HG02981 (cell line): ENCODE measurements around the gene ADAMTS17.

ENCODE experiments used
- ATAC-seq: cut with Tn5 transposase; IDR thresholded peaks from one replicate; pipeline ENCODE4 v1.9.1; 2021; ENCODE audit warnings: mild to moderate bottlenecking, moderate library complexity; ENCODE audit not compliant: unreplicated experiment

ADAMTS17 gene

DNA sequence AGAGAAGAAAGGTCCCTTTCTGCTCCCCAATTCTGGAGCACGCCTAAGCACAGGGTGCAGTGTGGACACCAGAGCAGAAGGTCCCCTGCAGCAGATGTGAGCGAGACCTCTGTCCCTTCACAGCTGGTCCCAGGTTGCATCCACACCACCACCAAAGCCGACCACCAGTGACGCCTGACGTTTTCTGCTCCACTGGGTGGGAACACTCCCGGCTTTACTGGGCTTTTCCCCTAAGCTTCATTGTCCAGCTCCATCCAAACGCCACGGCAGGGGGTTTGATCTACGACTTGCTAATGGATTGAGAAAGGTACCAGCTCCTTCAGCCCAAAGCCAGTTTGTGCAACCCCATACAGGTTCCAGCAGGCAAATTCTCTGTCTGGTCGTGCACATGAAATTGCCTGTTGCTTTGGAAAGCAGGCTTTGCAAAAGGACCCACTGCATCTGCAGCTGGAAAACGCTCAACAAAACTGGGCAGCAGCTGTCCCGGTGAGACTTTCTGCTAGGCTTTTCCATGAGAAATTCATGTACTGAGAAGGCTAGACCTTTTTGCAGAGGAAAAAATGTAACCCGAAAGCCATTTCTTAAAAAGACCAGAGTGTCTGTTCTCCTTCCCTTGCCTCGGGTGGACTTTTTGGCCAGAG is 31.1 kb downstream of the ADAMTS17 start:
- ATAC-seq, result no peak

DNA sequence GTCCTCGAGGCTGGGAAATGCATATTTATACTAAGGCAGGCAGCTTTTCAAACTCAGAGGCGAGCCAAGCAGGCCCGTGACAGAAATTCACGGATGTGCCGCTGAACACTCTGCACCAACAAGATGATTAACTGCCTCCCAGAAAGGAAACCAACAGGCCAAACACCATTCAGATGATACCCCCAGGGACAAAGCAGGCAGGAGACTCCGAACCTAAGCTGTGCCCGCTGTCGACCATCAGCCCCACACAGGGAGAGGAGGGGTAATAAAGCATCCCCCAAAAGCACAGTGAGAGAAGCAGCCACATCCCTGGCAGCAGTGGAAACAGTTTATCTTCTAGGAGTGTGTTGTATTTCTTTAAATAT is 31.8 kb downstream of the ADAMTS17 start:
- no peak for ATAC-seq

DNA sequence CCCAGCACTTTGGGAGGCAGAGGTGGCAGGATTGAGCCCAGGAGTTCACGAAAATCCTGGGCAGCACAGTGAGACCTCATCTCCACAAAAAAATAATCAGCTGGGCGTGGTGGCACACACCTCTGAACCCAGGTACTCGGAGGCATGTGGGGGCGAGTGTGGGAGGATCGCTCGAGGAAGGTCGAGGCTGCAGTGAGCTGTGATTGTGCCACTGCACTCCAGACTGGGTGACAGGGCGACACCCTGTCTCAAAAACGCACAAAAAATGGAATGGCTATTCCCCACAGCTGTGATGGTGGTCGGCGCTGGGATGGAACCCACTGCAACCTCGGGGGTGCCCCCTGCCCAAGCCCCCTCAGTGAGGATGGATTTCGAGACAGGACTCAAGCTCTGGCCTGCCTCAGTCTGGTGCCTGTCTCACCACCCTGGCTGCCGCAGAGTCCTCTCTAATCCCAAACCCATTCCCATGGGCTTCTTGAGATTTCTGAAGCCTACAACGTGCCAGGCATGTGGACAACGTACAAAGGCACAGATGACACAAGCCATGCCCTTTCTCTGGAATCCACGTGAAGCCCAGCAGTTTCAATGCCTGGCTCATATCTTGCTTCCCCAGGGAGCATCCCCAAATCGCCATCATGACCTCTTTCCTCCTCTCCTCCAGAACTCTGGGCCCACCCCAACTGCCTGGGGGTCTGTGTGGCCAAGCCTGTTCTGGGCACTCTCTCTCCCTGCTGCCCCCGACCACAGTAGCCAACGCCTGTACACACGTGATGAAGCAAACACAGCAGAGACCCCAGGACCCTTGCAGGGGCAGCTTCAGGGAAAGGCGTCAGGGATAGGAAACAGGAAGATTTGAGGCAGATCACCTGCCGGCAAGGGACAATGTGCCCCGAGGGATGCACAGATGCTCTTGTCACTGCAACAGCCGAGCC is 32.4 kb downstream of the ADAMTS17 start:
- ATAC-seq, result no peak

DNA sequence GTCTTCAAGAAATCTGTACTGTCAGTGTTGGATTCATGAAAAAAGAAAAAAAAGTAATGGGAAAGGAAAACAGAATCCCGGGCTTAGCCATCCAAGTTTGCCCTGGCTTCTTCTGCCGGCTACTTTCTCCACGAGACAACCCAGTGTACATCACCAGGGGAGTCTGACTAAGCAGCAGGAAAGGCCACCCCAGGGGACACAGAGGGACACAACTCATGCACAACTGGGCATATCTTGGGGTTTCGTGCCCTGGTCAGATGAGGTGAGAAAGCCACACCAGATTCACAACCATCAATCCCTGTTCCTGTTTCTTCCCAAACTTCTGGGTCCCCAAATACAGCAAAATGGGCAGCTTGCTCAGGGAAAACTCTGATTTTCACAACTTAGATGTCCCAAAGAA is 33.2 kb downstream of the ADAMTS17 start:
- no peak for ATAC-seq

DNA sequence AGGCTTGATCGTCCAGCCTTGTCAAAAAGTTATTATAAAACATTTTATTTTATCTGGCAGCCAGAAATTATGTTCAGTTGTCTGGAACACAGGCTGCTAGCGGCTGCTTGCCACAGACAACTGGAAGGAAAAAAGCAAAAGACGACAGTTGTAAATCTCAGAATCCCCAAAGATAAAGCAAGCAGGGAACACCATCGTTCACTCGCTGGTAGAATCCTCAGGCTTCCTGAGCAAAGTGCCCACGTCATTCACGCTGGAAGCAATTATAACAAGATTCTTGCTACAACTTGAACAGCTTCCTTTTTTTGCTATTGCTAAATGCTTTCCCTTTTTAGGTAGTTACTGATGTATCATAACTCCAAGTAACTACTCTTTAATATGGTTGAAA is 33.6 kb downstream of the ADAMTS17 start:
- no peak for ATAC-seq

DNA sequence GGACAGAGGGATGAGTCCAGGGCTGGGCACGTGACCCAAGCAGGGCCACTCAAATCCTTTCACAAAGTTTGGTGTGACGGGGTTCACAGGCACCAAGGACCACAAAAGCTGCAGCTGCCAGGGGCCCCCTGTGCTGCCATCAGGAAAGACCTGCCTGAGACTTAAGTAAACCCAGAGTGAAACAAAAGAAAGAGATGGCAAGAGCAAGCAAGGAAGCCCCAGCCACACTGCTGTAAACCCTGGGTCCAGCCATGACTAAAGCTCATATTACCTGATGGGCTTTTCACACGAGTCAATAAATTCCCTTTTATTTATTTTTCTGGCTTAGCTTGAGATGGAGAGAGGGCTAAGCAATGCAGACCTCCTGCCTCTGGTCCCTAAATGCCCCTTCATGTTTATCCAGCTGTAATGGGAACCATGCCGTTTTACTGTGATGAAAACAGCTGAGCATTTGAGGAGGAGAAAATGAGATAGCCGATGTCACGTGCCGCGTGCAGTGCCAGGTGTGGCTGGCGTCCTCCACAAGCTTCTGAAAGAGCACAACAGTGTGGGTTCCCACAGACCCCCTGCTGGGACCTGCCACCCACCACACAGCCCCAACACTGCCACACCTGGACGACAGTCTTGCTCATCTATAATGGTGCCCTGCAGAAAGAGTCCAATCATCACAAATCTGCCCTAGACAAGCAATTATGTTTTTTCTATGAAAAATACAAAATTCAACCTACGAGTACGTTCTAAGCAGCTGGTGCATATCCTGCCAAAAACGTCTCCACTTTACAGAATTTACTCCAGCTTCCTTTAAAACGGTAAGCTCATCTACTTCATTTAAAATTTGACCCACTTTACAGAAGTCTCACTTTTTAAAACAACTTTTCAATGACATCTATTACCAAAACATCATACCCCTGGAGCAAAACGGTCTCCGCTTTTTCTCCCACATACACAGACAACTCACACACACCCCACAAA is 34.2 kb downstream of the ADAMTS17 start:
- ATAC-seq, result no peak

DNA sequence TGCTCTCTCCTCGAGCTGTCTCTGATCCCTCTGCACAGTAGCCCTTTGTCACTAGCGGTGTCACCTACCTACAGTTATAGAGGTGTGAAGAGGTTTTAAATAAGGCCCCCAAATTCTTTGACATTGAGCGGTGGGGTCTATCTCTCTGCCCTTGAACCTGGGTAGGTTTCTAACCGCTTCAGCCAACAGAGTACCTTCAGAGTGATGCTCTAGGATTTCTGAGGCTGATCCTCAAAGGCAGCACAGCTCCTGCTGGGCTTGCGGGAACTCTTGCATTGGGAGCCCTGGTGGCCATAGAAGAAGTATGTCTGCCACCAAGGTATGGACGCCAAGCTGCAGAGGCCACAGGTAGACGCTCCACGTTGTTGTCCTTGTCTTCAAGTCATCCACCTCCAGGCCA is 35.7 kb downstream of the ADAMTS17 start:
- ATAC-seq, result no peak

DNA sequence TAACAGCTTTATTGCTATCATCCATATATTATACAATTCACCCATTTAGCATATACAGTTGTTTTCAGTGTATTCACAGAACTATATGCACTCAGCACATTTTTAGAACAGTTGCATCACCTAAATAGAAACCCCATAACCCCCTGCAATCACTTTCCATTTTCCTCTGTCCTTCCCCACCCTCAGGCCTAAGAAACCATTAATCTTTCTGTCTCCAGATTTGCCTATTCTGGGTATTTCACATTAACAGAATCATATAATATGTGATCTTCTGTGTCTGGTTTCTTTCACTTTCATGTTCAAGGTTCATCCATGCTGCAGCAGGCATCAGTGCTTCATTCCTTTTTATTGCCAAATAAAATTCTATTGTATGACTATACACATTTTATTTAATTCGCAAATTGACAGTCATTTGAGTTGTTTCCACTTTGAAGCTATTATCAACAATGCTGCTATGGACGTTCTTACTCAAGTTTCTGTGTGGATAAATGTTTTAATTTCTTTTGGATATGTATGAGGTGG is 39.8 kb downstream of the ADAMTS17 start:
- no peak for ATAC-seq

DNA sequence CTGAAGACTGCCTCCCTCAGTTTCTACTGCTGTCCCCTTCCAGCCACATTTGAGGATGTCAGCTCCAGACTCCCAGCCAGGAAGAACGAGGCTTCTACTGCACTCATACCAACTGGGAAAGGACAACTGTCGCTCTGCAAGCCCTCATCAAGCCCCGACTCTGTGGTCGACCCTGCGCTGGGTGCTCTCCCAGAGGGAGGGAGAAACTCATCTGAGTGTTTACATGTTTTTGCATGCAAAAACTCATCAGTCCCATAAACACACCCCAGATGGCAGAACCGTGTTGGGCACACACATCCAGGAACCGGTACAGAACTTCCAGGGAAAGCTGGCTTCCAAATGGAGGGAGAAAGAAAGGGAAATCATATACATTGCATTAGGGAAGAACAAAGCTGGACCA is 43.5 kb downstream of the ADAMTS17 start:
- ATAC-seq, result no peak

DNA sequence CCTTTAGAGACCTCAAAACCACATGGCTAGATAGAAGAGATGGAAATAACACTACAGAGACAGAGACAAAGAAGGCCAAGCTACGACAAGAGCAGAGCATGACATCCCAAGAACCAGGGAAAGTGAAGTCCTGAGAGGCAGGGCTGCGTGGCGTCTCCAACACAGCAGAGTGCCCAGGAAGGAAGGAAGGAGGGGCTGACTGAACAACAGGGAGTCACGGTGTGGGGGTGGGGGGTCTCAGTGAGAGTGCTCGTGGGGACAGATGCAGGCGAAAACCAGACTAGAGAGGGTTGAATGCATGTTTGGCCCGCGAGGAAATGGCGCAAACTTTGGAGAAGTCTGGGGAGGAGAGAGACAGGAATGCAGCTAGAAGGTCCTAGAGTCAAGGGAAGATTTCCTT is 44.0 kb downstream of the ADAMTS17 start:
- ATAC-seq, result no peak

DNA sequence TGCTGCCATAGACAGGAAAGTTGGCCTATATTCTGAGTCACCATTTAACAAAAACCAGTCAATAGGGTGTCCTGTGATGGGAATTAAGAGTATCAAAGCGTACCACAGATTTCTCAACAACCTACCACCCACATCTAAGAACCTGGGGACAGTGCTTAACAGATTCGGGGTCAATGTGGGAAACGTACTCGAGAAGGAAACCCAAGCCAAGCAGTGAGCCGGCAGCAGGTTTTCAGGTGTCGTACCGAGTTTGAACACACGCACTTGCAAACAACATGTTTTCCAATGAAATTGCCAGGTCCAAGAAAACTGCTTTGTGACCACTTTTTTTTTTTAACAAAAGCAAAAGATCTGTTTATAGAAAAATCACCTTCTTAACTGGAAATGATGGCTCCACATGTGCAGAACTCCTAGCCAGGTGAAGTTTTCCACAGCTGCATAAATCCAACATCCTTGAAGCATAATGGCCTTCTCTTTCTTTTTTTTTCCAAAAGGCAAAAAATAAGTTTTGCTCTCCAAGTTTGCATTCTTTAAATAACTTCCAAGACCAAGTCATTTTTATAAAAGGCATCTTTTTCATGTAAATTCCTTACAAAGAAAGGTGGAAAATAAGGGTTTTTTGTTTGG is 45.7 kb downstream of the ADAMTS17 start:
- no peak for ATAC-seq

DNA sequence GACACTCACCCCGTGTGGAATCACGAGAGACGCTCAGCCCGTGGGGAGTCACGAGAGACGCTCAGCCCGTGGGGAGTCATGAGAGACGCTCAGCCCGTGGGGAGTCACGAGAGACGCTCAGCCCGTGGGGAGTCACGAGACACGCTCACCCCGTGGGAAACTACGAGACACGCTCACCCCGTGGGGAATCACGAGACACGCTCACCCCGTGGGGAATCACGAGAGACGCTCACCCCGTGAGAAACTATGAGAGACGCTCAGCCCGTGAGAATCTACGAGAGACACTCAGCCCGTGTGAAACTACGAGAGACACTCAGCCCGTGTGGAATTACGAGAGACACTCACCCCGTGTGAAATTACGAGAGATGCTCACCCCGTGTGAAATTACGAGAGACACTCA is 49.8 kb downstream of the ADAMTS17 start:
- no peak for ATAC-seq

DNA sequence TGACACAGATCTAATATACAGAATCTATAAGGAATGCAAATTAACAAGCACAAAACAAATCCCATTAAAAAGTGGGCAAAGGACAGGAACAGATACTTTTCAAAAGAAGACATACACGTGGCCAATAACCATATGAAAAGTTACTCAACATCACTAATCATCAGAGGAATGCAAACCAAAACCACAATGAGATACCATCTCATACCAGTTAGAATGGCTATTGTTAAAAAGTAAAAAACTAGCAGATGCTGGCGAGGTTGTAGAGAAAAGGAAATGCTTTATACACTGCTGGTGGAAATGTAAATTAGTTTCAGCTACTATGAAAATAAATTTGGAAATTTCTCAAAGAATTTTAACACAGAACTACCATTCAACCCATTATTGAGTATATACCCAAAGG is 50.7 kb downstream of the ADAMTS17 start:
- no peak for ATAC-seq

DNA sequence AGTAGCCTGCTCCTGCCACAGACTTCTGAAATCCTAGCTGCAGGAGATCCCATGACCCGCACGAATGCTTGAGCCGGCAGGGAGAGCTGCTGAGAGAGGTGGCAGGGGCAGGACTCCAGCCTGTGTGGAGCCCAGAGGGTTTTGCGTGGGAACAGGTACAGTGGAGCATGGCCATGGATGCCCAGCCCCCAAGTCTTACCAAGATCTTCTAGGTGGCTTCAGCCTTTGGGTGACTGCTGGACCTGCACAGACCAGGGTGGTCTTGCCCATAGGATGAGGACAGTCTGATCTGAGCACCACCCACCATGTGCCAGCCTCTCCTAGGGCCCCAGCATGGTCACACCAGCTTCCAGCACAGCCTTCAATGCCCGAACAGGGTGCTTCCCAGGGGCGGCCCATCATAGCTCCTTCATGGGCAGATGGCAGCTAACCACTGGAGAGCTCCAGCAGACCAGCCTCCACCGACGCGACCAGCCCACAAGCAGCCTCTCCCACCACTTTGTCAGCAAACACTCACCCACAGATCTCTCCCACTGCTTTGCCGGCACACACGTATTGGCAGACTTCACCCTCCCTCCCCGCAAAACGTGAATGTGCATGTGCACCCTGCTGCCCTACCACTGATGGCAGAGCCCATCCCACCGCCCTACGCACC is 56.0 kb downstream of the ADAMTS17 start:
- no peak for ATAC-seq

DNA sequence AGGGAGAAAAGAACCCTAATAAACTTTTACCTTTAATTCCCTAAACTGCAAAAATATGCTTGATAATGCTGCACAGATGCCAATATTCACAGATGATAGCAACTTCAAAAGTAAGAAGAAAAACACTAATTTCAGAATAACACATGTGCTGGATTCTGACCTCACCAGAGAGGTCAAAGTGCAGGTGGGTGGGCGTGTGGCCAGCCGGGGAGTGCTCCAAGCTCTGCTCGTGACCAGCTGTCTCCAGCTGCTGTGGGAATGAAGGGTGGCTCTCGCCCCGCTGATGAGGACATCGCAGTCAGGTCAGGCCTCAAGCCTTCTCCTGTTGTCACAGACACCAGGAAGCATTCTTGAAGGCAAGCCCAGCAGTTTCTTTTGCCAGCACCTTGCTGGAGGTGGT is 57.1 kb downstream of the ADAMTS17 start:
- ATAC-seq, result no peak

DNA sequence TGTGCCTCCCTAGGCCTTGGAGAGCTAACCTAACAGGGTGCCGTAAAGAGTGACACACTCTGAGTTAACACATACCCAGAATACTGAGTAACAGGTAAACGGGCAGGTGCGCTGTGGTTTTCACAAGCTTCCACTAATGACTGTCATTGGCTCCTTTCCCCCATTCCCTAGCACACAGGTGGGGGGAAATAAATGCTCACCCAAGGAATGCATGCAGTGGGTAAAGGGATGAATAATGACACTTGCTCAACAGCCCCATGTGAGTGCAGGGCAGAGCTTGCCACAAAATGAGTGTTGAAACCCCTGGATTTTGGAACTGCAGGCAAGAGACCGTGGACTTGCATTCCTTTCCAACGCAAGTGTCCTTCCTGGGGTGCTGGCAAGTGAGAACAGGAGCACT is 57.6 kb downstream of the ADAMTS17 start:
- no peak for ATAC-seq

DNA sequence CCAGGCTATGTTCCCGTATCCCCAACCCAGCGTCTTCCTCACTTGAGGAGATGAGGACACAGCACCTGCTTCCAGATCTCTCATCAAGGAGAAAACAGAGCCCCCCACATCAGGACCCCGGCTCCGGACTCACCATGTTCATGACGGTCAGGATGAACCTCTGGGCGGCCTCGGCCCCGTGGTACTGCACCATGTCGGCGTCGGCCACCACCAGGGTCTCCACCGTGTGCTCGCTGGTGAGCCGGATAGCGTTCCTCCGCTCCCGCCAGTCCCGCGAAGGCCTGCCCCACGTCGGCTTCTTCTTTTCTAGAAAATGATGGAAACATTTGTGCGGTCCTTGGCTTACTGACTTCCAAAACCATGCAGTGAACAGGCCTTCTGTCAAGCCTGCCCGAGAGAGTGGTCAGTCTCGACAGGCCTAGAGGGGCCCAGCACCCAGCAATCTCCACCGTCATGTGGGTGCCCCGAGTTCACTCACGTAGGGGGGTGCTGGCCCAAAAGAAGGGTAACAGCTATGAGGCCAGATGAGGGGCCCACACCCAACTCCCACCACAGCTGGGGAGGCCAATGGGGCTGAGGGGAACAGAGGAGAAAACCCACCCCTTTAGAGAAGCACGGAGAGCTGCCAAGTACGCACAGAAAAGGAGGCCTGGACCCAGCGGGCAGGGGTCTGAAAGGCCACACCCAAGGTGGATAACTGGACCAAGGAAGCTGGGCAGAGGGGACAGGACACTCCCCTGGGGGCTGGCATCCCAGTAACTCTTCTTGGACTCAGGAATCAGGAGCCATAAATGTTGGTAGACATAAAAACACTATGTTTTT is 60.5 kb downstream of the ADAMTS17 start:
- no peak for ATAC-seq

DNA sequence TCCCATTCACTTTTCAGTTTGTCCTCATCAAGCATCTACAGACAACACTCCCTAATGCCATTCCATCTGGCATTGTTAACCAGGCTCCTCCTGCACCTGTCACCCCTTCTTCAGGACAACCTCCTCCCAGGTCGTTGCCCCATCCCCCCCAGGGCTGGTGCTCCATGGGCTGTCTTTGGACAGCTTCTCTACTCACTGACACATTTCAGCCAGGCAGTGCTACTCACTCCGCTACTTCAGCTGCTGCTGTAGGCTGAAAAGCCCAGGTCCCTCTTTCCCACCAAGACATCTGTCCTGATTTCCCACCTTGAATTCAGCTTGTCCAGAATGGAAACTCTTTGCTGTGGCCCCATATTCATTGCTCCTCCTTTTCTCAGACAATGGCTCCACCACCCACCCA is 61.9 kb downstream of the ADAMTS17 start:
- ATAC-seq, result no peak

DNA sequence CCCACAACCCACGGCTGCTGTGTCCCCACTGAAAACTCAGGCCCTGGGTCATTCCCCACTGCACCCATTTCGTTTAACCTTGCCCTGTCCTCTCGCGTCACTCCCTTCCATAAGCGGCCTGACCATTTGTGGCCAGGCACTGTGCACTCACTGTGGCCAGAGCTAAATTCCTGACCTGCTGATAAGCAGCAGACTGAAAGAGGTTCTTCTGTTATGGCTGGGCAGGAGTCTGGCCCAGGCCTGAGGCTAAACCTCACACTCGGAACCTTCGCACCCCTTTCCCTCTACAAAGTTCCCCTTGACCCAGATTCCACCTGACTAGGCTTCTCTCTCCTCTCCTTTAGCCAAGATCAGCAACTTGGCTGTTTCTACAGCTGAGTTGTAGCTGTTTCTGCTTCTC is 62.3 kb downstream of the ADAMTS17 start:
- ATAC-seq, result no peak
